Kidney (tissue), 14 donors: ENCODE measurements around the gene GALNT14. TPM values are rescaled to one million over a fixed set of nuclear protein-coding genes. Genes with fewer than 3 reads are reported as not detected.

Experiments
- DNase-seq, 5 donors: peaks; one replicate each; pipeline ENCODE4 v3.0.0-alpha.2; 2013 to 2020
- FAIRE-seq: peaks from 2 replicates; lab custom pipeline; 2012; peaks lifted over from hg19 to GRCh38; lab: Jason Lieb, UNC
- H3K27ac ChIP-seq, 2 donors: one replicate each; pipeline ENCODE4 v1.7.0; 2013; ENCODE audit warnings: low read depth in 2 of 2, low read length in 2 of 2, inconsistent platforms in 1 of 2
- H3K27me3 ChIP-seq: one replicate; pipeline ENCODE4 v1.7.1; 2013; ENCODE audit warnings: low read length, inconsistent platforms; ENCODE audit not compliant: control insufficient read depth, insufficient read depth
- H3K36me3 ChIP-seq, 3 donors: one replicate each; pipeline versions ENCODE4 v1.7.0 to v1.7.1; 2013; ENCODE audit warnings: low read length in 3 of 3, control low read depth in 1 of 3, inconsistent platforms in 1 of 3; ENCODE audit not compliant: insufficient read depth in 3 of 3, control insufficient read depth in 2 of 3
- H3K4me1 ChIP-seq, 3 donors: one replicate each; pipeline versions ENCODE4 v1.7.0 to v1.7.1; 2013; ENCODE audit warnings: low read length in 3 of 3, inconsistent platforms in 1 of 3, low read depth in 1 of 3; ENCODE audit not compliant: control insufficient read depth in 2 of 3, insufficient read depth in 2 of 3
- H3K4me3 ChIP-seq, 3 donors: one replicate each; pipeline versions ENCODE4 v1.7.0 to v1.8.1; 2013; ENCODE audit warnings: low read length in 3 of 3, control low read depth in 1 of 3, inconsistent platforms in 1 of 3
- H3K9ac ChIP-seq, 3 donors: one replicate each; pipeline versions ENCODE4 v1.7.0 to v1.7.1; 2013; ENCODE audit warnings: low read length in 3 of 3, control low read depth in 1 of 3, inconsistent platforms in 1 of 3
- H3K9me3 ChIP-seq, 3 donors: one replicate each; pipeline versions ENCODE4 v1.7.0 to v1.7.1; 2013; ENCODE audit warnings: low read length in 3 of 3, control low read depth in 1 of 3, inconsistent platforms in 1 of 3; ENCODE audit not compliant: control insufficient read depth in 2 of 3, insufficient read depth in 1 of 3
- intact Hi-C: fragments of 100-400 bp; cut with DNase I; formaldehyde crosslinking; loops from one replicate; pipeline ENCODE4 v1.11.1; 2022
- polyA plus RNA-seq: library from polyadenylated mRNA; stranded (reverse); fragments of 350-450 nt; fragmentation: Illumina TruSeq; extraction: RNeasy Lipid Tissue Mini Kit (QIAGEN cat#74804); gene quantifications from one replicate; pipeline ENCODE4 v1.2.3, GENCODE V29; 2014; ENCODE audit warnings: low read depth, low replicate concordance; ENCODE audit not compliant: insufficient read depth
- total RNA-seq: library from RNA; stranded (reverse); fragmentation: NEBNext Ultra II Directional; extraction: Animal tissue kit (Norgen Biotek cat#: 25700); gene quantifications from one replicate; pipeline ENCODE4 v1.2.1, GENCODE V29; 2021
- TF ChIP-seq, protein P1 (sequence below): IDR thresholded peaks from 3 replicates; pipeline ENCODE4 v1.5.1; 2012; ENCODE audit warnings: mild to moderate bottlenecking, moderate library complexity, borderline replicate concordance; ENCODE audit not compliant: insufficient read depth; ENCODE audit errors: extremely low read depth
- donor health status: control.
- donor health status: control.
- donor health status: control.
- donor health status: control.
- donor health status: control.
- donor health status: DM: yes; HTN: yes; CAD: no.
- donor health status: Normal renal cell carcinoma (clear cell type).

The GALNT14 gene
- total and polyA plus RNA-seq, 2 donors from 2014 or later, result 84.6 to 90.3 TPM

DNA sequence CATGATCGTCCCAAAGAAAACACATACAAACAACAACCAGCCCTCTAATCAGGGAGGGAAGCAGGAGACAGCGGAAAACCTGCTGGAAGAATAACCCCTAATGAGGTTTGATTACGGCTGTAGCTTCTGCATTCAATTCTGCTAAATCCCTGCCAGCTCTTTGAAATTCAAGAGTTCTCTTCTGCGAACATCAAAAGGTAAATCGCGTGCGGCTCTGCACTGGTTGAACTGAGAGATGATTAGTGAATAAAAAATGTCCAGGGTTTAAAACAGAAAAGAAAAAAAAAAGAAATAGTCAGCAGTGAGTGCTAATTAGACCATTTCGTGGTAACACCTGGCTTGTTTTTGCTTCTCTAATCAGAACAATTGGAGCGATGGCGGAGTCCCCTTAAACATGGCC is 178.0 kb downstream of the GALNT14 start:
- FAIRE-seq (no peak), DNase-seq (no peak)
- H3K27ac ChIP-seq, result no peak overlapping the region
- peaks cover 0 to 23% (median 8%) of the 10 kb centered on the region in 3 donors for H3K4me1 ChIP-seq
- no peaks in the 10 kb centered on the region for H3K27me3 ChIP-seq
- intact Hi-C loops, result no loop called here
- TF ChIP-seq, protein P1, sequence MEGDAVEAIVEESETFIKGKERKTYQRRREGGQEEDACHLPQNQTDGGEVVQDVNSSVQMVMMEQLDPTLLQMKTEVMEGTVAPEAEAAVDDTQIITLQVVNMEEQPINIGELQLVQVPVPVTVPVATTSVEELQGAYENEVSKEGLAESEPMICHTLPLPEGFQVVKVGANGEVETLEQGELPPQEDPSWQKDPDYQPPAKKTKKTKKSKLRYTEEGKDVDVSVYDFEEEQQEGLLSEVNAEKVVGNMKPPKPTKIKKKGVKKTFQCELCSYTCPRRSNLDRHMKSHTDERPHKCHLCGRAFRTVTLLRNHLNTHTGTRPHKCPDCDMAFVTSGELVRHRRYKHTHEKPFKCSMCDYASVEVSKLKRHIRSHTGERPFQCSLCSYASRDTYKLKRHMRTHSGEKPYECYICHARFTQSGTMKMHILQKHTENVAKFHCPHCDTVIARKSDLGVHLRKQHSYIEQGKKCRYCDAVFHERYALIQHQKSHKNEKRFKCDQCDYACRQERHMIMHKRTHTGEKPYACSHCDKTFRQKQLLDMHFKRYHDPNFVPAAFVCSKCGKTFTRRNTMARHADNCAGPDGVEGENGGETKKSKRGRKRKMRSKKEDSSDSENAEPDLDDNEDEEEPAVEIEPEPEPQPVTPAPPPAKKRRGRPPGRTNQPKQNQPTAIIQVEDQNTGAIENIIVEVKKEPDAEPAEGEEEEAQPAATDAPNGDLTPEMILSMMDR, result no peak
- H3K4me3 ChIP-seq, result no peak overlapping the region
- peaks cover 0 to 11% (median 7%) of the 10 kb centered on the region in 3 donors for H3K36me3 ChIP-seq
- no peaks in the 10 kb centered on the region for H3K9me3 ChIP-seq
- H3K9ac ChIP-seq, result no peak overlapping the region

GRCh38 chr2:30959653-30960052 is 178.6 kb downstream of the GALNT14 start:
- H3K36me3 ChIP-seq, result peaks cover 0 to 12% (median 5%) of the 10 kb centered on the region in 3 donors
- H3K4me3 ChIP-seq, result no peak overlapping the region
- no peak overlapping the region for H3K9ac ChIP-seq
- DNase-seq (no peak), FAIRE-seq (no peak)
- intact Hi-C loops, result no loop called here
- TF ChIP-seq, protein P1, result no peak
- no peaks in the 10 kb centered on the region for H3K27me3 ChIP-seq
- H3K27ac ChIP-seq, result no peak overlapping the region
- H3K9me3 ChIP-seq, result no peaks in the 10 kb centered on the region
- H3K4me1 ChIP-seq, result peaks cover 0 to 23% (median 8%) of the 10 kb centered on the region in 3 donors

GRCh38 chr2:30958918-30959265 is 179.3 kb downstream of the GALNT14 start:
- FAIRE-seq, result no peak
- H3K36me3 ChIP-seq, result peaks cover 0 to 6% (median 2%) of the 10 kb centered on the region in 3 donors
- H3K27ac ChIP-seq, result no peak overlapping the region
- TF ChIP-seq, protein P1, result no peak
- no peaks in the 10 kb centered on the region for H3K27me3 ChIP-seq
- no peaks in the 10 kb centered on the region for H3K9me3 ChIP-seq
- intact Hi-C loops, result no loop called here
- DNase-seq, result no peak
- peaks cover 0 to 23% (median 8%) of the 10 kb centered on the region in 3 donors for H3K4me1 ChIP-seq
- H3K9ac ChIP-seq, result no peak overlapping the region
- H3K4me3 ChIP-seq, result no peak overlapping the region
